Measurements from ENCODE around the gene TRPV4. TPM values are rescaled to one million over a fixed set of nuclear protein-coding genes. Genes with fewer than 3 reads are reported as not detected.

TRPV4 gene
- total and polyA plus RNA-seq, 7 experiments from 2014 or later, result 0.81 TPM; not detected in 6

DNA sequence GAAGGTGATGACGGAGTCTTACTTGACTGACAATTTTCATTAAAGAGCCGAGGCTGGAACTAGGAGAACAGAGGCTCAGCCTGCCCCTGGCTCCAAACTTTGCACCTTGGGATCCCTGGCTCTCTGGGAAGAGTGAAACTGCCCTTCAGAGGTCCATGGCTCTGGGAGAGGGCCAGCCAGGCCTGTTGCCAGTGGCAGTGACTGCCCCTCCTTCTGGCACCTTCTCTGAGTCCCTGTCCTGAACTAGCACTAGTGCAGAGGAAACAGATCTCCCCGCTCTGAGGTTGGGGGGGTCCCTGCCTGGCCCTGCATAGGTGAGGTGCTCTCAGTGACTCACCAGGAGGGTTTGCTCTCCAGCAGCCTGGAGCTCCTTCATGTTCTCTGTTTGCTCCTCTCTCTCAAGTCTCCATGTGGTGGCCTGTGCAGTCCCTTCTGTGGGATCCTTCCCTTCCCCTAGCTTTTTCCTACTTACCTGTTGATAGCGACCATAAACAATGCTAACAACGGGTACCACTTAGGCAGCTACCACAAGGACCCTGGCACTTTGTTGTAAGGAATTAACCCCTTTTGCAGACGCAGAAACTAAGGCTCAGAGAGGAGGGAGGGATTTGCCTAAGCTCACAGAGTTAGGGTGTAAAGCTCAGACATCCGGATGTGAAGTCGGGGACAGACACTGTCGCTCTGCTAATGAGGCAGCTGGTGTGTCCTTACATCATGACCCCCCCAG, 97.2 kb downstream of the TRPV4 start:
- ChIA-PET CTCF (interaction anchor here (0.6 kb wide), 1 partner anchor 579 kb away, joined by 3 read pairs; no protein-coding TSS in a partner anchor), POLR2A (no interaction called here)
- no peaks in the 10 kb centered on the region for H3K4me1 ChIP-seq (ENCODE audit: control insufficient read depth in 2 of 2, insufficient read depth in 2 of 2, low read length in 2 of 2)
- no peaks in the 10 kb centered on the region for H3K27me3 ChIP-seq (ENCODE audit: control insufficient read depth in 2 of 2, insufficient read depth in 2 of 2, low read length in 2 of 2)
- H3K27ac ChIP-seq (ENCODE audit: low read depth, low read length), result no peak overlapping the region
- no peak for ATAC-seq
- H3K4me3 Mint-ChIP-seq, result no peak overlapping the region
- H3K27ac Mint-ChIP-seq, result no peak overlapping the region
- no peak overlapping the region for H3K4me3 ChIP-seq (ENCODE audit: low read length)
- H3K9me3 Mint-ChIP-seq, result no peaks in the 10 kb centered on the region
- H3K36me3 Mint-ChIP-seq, result peaks cover 0 to 6% (median 0%) of the 10 kb centered on the region in 5 donors
- DNase-seq, result no peak
- intact Hi-C loops (cut with micrococcal nuclease), result no loop called here
- peaks cover 25 to 41% (median 34%) of the 10 kb centered on the region in 5 donors for H3K27me3 Mint-ChIP-seq
- no peaks in the 10 kb centered on the region for H3K36me3 ChIP-seq (ENCODE audit: control insufficient read depth in 2 of 3, insufficient read depth in 3 of 3, low read length in 3 of 3)
- H3K4me1 Mint-ChIP-seq, result peaks cover 0 to 1% (median 0%) of the 10 kb centered on the region in 7 donors
- H3K9me3 ChIP-seq (ENCODE audit: control insufficient read depth in 2 of 3, low read length in 3 of 3), result no peaks in the 10 kb centered on the region

DNA sequence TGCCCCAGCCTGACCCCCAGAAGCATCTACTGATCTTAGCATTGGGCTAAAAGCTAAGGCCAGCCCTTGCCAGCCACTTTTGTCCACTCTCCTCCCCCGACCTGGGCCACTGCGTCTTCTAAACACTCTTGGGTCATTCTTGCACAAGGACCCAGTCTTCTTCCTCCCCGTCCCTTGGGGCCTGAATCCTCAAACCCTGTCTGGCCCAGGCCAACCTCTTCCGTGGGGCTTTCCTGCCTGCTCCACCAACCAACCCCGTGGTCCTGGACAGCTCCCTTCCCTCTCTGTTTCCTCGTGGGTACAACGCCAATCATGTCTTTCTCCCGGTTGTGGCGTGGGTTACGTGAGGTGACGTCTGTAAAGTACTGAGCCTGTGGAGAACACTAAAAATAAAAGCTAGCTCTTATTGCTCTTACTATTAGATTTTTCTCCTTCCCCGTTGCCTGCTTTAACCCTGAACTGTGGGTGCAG, 98.1 kb downstream of the TRPV4 start:
- DNase-seq, result no peak
- H3K9me3 Mint-ChIP-seq, result no peaks in the 10 kb centered on the region
- peaks cover 0 to 1% (median 0%) of the 10 kb centered on the region in 7 donors for H3K4me1 Mint-ChIP-seq
- peaks cover 0 to 6% (median 0%) of the 10 kb centered on the region in 5 donors for H3K36me3 Mint-ChIP-seq
- H3K27ac Mint-ChIP-seq, result no peak overlapping the region
- Histone ChIP-seq H3K36me3 (ENCODE audit: control insufficient read depth in 2 of 3, insufficient read depth in 3 of 3, low read length in 3 of 3) (no peaks in the 10 kb centered on the region), H3K4me3 (ENCODE audit: low read length) (no peak overlapping the region), H3K4me1 (ENCODE audit: control insufficient read depth in 2 of 2, insufficient read depth in 2 of 2, low read length in 2 of 2) (no peaks in the 10 kb centered on the region), H3K9me3 (ENCODE audit: control insufficient read depth in 2 of 3, low read length in 3 of 3) (no peaks in the 10 kb centered on the region), H3K27ac (ENCODE audit: low read depth, low read length) (no peak overlapping the region), H3K27me3 (ENCODE audit: control insufficient read depth in 2 of 2, insufficient read depth in 2 of 2, low read length in 2 of 2) (no peaks in the 10 kb centered on the region)
- CTCF ChIA-PET, result no interaction called here
- ATAC-seq, result no peak
- POLR2A ChIA-PET, result no interaction called here
- intact Hi-C loops (cut with micrococcal nuclease), result no loop called here
- no peak overlapping the region for H3K4me3 Mint-ChIP-seq
- H3K27me3 Mint-ChIP-seq, result peaks cover 25 to 35% (median 29%) of the 10 kb centered on the region in 5 donors

DNA sequence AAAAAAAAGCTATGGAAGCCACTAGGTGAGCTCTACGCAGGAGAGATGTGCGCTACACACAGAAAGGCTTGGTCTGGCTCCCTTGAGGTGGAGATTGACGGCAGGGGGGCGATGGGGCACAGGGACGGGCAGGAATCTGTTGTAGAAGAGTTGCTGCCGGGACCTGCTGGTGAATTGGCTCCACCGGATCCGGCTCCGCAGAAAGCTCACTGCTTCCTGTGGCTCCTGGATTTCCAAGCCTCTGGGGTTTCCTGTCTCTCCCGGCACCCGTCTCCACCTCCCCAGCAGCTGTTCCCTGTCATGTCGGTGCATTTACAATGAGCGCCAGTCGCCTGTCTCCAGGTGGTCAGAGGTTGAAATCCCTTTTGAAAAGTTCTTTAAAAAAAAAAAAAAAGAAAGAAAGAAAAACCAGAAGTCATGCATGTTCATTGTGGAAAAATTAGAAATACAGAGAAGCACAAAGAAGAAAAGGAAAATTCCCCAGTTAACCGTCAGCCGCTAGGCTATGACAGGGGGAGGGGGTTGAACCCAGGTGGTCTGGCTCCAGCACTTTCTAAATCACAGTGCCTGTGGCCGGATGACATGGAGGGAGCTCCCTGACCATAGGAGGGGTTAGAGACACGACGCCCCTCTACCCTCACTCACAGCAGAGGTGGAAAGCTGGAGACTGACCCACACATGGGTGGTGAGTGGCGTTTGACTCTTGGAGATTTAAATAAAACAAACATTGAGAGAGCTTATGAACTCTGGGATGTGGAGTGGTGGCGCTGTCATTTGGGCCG, 98.8 kb downstream of the TRPV4 start:
- Mint-ChIP-seq H3K4me3 (no peak overlapping the region), H3K27me3 (peaks cover 25 to 35% (median 29%) of the 10 kb centered on the region in 5 donors), H3K27ac (no peak overlapping the region), H3K36me3 (peaks cover 0 to 6% (median 0%) of the 10 kb centered on the region in 5 donors), H3K4me1 (peaks cover 0 to 1% (median 0%) of the 10 kb centered on the region in 7 donors), H3K9me3 (no peaks in the 10 kb centered on the region)
- CTCF ChIA-PET, result no interaction called here
- Histone ChIP-seq H3K4me1 (ENCODE audit: control insufficient read depth in 2 of 2, insufficient read depth in 2 of 2, low read length in 2 of 2) (no peaks in the 10 kb centered on the region), H3K27me3 (ENCODE audit: control insufficient read depth in 2 of 2, insufficient read depth in 2 of 2, low read length in 2 of 2) (no peaks in the 10 kb centered on the region), H3K27ac (ENCODE audit: low read depth, low read length) (no peak overlapping the region), H3K9me3 (ENCODE audit: control insufficient read depth in 2 of 3, low read length in 3 of 3) (no peaks in the 10 kb centered on the region), H3K4me3 (ENCODE audit: low read length) (no peak overlapping the region), H3K36me3 (ENCODE audit: control insufficient read depth in 2 of 3, insufficient read depth in 3 of 3, low read length in 3 of 3) (no peaks in the 10 kb centered on the region)
- POLR2A ChIA-PET, result no interaction called here
- DNase-seq (no peak), ATAC-seq (no peak)
- intact Hi-C loops (cut with micrococcal nuclease), result no loop called here

Small RNA genes within 50 kb of the gene (microRNA-seq; reads per million reads assigned to microRNA genes)
- gene MIR4497 (ENCODE audit: borderline microRNAs expressed), result not detected

Other genes with a start within 250 kb of the TRPV4 start
- gene FAM222A, start 119.6 kb downstream of the TRPV4 start, total RNA-seq, result 1 to 10 TPM in 2 of 5 experiments, under 1 TPM in 3; 0.24 to 1.6 (median 0.80) TPM
- gene FAM222A, start 119.6 kb downstream of the TRPV4 start, polyA plus RNA-seq, result under 1 TPM; 0.08 to 0.09 TPM
- gene GLTP, start 47.1 kb upstream of the TRPV4 start, total RNA-seq, result 10 to 100 TPM; 19.2 to 36.2 (median 22.1) TPM
- gene GLTP, start 47.1 kb upstream of the TRPV4 start, polyA plus RNA-seq, result 10 to 100 TPM; 30.0 to 35.2 TPM
- gene TCHP, start 66.9 kb upstream of the TRPV4 start, total RNA-seq, result 10 to 100 TPM; 21.7 to 40.0 (median 31.8) TPM
- 10 to 100 TPM; 10.1 to 15.5 TPM for gene TCHP, start 66.9 kb upstream of the TRPV4 start, polyA plus RNA-seq
- gene GIT2, start 163.0 kb upstream of the TRPV4 start, total RNA-seq, result 100 to 1,000 TPM in 3 of 5 experiments, 10 to 100 TPM in 2; 70.3 to 128 (median 109) TPM
- 10 to 100 TPM; 63.2 to 87.1 TPM for gene GIT2, start 163.0 kb upstream of the TRPV4 start, polyA plus RNA-seq
- gene ANKRD13A, start 166.0 kb upstream of the TRPV4 start, total RNA-seq, result 10 to 100 TPM; 53.3 to 82.8 (median 67.0) TPM
- gene ANKRD13A, start 166.0 kb upstream of the TRPV4 start, polyA plus RNA-seq, result 10 to 100 TPM; 33.4 to 57.0 TPM
- gene C12orf76, start 215.1 kb upstream of the TRPV4 start, total RNA-seq, result 10 to 100 TPM; 14.6 to 28.7 (median 27.8) TPM
- 10 to 100 TPM; 14.3 to 21.0 TPM for gene C12orf76, start 215.1 kb upstream of the TRPV4 start, polyA plus RNA-seq

Measured in naive thymus-derived CD4-positive, alpha-beta T cell (primary cell).